ENCODE measurements around the gene PSMD9. TPM values are rescaled to one million over a fixed set of nuclear protein-coding genes. Genes with fewer than 3 reads are reported as not detected.

The PSMD9 gene
- polyA plus RNA-seq, 1 donor from 2014 or later = 79.3 TPM

DNA sequence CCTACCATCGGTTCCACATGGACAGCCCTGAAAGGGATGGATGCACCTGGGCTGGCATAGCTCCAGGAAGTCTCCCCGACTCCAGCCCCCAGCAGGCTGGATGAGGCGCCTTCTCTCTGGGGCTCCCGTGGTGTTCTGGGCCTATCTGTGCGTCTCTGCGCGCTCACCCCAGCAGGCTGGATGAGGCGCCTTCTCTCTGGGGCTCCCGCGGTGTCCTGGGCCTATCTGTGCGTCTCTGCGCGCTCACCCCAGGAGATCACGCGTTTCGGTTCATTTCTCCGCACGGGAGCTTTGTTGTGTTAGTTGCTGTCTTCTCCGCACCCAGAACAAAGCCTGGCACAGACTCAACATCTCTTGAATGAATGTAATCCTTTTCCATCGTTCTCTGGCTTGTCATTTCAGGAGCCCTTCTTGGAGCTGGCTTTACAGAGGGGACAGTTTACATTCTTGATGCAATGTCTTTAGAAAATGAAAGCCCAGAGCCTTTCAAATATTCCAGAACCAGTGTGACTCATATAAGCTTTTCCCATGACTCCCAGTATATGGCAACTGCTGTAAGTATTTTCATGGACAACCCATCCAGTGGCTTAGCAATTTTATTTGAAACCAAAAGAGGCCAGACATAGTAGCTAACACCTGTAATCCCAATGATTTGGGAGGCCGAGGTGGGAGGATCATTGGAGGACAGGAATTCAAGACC lies 70.1 kb downstream of the PSMD9 start:
- H3K27ac ChIP-seq (ENCODE audit: low read length) = no peak overlapping the region
- H3K9me2 ChIP-seq (ENCODE audit: insufficient read depth, low read length) = no peaks in the 10 kb centered on the region
- no peak overlapping the region for H2AFZ ChIP-seq (ENCODE audit: low read depth, low read length)
- no peaks in the 10 kb centered on the region for H3F3A ChIP-seq (ENCODE audit: insufficient read depth, low read length, poor library complexity, severe bottlenecking)
- no peaks in the 10 kb centered on the region for H3K79me2 ChIP-seq (replicated peaks; ENCODE audit: insufficient read depth, low read length)
- no peak for TF ChIP-seq EP300 (conservative IDR thresholded peaks at IDR 0.05; ENCODE audit: poor library complexity, severe bottlenecking)
- no peak for TF ChIP-seq SMC3 (conservative IDR thresholded peaks at IDR 0.05; ENCODE audit: poor library complexity)
- TF ChIP-seq RAD21 (conservative IDR thresholded peaks at IDR 0.05) = no peak
- no peak for TF ChIP-seq MXI1 (conservative IDR thresholded peaks at IDR 0.05; ENCODE audit: poor library complexity, severe bottlenecking)
- TF ChIP-seq TAF1 (IDR thresholded peaks at IDR 0.05; ENCODE audit: low read depth) = no peak
- TF ChIP-seq, protein P1, sequence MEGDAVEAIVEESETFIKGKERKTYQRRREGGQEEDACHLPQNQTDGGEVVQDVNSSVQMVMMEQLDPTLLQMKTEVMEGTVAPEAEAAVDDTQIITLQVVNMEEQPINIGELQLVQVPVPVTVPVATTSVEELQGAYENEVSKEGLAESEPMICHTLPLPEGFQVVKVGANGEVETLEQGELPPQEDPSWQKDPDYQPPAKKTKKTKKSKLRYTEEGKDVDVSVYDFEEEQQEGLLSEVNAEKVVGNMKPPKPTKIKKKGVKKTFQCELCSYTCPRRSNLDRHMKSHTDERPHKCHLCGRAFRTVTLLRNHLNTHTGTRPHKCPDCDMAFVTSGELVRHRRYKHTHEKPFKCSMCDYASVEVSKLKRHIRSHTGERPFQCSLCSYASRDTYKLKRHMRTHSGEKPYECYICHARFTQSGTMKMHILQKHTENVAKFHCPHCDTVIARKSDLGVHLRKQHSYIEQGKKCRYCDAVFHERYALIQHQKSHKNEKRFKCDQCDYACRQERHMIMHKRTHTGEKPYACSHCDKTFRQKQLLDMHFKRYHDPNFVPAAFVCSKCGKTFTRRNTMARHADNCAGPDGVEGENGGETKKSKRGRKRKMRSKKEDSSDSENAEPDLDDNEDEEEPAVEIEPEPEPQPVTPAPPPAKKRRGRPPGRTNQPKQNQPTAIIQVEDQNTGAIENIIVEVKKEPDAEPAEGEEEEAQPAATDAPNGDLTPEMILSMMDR (IDR thresholded peaks at IDR 0.05; ENCODE audit: poor library complexity, severe bottlenecking) = no peak
- no peak for TF ChIP-seq POLR2AphosphoS5 (IDR thresholded peaks at IDR 0.05)
- TF ChIP-seq EZH2 (IDR thresholded peaks at IDR 0.05; ENCODE audit: borderline replicate concordance, insufficient read depth, low read length, poor library complexity, severe bottlenecking) = no peak
- no peak overlapping the region for H3K4me2 ChIP-seq (ENCODE audit: low read length)
- H3K4me3 ChIP-seq (ENCODE audit: low read length) = no peak overlapping the region
- no peaks in the 10 kb centered on the region for H3K9me3 ChIP-seq (ENCODE audit: low read length)
- no peaks in the 10 kb centered on the region for H3K36me3 ChIP-seq (ENCODE audit: insufficient read depth, low read length)
- no peak overlapping the region for H3K9ac ChIP-seq (ENCODE audit: low read length)
- H4K20me1 ChIP-seq (ENCODE audit: insufficient read depth) = no peaks in the 10 kb centered on the region
- H3K27me3 ChIP-seq (ENCODE audit: insufficient read depth, low read depth, low read length) = no peaks in the 10 kb centered on the region

DNA sequence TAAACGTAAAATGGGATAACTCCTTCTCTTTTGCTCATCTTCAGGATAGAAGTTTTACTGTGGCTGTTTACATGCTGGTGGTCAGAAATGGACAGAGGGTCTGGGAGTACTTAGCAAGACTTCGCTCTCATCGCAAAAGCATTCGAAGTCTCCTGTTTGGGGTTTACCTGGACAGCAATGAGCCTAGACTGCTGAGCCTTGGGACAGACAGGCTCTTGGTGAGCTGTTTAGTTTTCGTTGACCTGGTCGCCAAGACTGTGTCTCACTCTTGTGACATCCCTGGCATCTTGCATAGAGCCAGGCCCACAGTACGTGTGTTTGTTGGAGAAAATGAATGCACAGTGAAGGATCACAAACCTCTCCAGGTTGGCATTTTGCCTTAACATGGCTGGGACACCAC lies 72.0 kb downstream of the PSMD9 start:
- Histone ChIP-seq H2AFZ (ENCODE audit: low read depth, low read length) (no peak overlapping the region), H4K20me1 (ENCODE audit: insufficient read depth) (no peaks in the 10 kb centered on the region), H3K79me2 (replicated peaks; ENCODE audit: insufficient read depth, low read length) (no peaks in the 10 kb centered on the region), H3K36me3 (ENCODE audit: insufficient read depth, low read length) (no peaks in the 10 kb centered on the region), H3K4me3 (ENCODE audit: low read length) (no peak overlapping the region), H3F3A (ENCODE audit: insufficient read depth, low read length, poor library complexity, severe bottlenecking) (no peaks in the 10 kb centered on the region), H3K27ac (ENCODE audit: low read length) (no peak overlapping the region), H3K9ac (ENCODE audit: low read length) (no peak overlapping the region), H3K27me3 (ENCODE audit: insufficient read depth, low read depth, low read length) (no peaks in the 10 kb centered on the region), H3K9me2 (ENCODE audit: insufficient read depth, low read length) (no peaks in the 10 kb centered on the region), H3K9me3 (ENCODE audit: low read length) (no peaks in the 10 kb centered on the region), H3K4me2 (ENCODE audit: low read length) (no peak overlapping the region)
- TF ChIP-seq EP300 (conservative IDR thresholded peaks at IDR 0.05; ENCODE audit: poor library complexity, severe bottlenecking) = no peak
- TF ChIP-seq EZH2 (IDR thresholded peaks at IDR 0.05; ENCODE audit: borderline replicate concordance, insufficient read depth, low read length, poor library complexity, severe bottlenecking) = no peak
- TF ChIP-seq MXI1 (conservative IDR thresholded peaks at IDR 0.05; ENCODE audit: poor library complexity, severe bottlenecking) = no peak
- no peak for TF ChIP-seq TAF1 (IDR thresholded peaks at IDR 0.05; ENCODE audit: low read depth)
- no peak for TF ChIP-seq RAD21 (conservative IDR thresholded peaks at IDR 0.05)
- TF ChIP-seq, protein P1 (IDR thresholded peaks at IDR 0.05; ENCODE audit: poor library complexity, severe bottlenecking) = no peak
- TF ChIP-seq, protein P2, sequence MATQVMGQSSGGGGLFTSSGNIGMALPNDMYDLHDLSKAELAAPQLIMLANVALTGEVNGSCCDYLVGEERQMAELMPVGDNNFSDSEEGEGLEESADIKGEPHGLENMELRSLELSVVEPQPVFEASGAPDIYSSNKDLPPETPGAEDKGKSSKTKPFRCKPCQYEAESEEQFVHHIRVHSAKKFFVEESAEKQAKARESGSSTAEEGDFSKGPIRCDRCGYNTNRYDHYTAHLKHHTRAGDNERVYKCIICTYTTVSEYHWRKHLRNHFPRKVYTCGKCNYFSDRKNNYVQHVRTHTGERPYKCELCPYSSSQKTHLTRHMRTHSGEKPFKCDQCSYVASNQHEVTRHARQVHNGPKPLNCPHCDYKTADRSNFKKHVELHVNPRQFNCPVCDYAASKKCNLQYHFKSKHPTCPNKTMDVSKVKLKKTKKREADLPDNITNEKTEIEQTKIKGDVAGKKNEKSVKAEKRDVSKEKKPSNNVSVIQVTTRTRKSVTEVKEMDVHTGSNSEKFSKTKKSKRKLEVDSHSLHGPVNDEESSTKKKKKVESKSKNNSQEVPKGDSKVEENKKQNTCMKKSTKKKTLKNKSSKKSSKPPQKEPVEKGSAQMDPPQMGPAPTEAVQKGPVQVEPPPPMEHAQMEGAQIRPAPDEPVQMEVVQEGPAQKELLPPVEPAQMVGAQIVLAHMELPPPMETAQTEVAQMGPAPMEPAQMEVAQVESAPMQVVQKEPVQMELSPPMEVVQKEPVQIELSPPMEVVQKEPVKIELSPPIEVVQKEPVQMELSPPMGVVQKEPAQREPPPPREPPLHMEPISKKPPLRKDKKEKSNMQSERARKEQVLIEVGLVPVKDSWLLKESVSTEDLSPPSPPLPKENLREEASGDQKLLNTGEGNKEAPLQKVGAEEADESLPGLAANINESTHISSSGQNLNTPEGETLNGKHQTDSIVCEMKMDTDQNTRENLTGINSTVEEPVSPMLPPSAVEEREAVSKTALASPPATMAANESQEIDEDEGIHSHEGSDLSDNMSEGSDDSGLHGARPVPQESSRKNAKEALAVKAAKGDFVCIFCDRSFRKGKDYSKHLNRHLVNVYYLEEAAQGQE (IDR thresholded peaks at IDR 0.05; ENCODE audit: borderline replicate concordance) = no peak
- no peak for TF ChIP-seq POLR2AphosphoS5 (IDR thresholded peaks at IDR 0.05)
- no peak for TF ChIP-seq SMC3 (conservative IDR thresholded peaks at IDR 0.05; ENCODE audit: poor library complexity)
